Activated naive CD4-positive, alpha-beta T cell treated with anti-CD3 and anti-CD28 coated beads, Interleukin-2, amount 50 U/mL, for 24 hours (primary cell): ENCODE measurements around the gene PREP.

Experiments used
- H3K27ac Mint-ChIP-seq: one replicate; pipeline ENCODE4 v1.8.0; 2021; ENCODE audit warnings: mild to moderate bottlenecking, mixed read lengths
- H3K27me3 Mint-ChIP-seq: one replicate; pipeline ENCODE4 v1.8.0; 2021; ENCODE audit warnings: mixed read lengths
- H3K36me3 Mint-ChIP-seq: one replicate; pipeline ENCODE4 v1.8.0; 2021; ENCODE audit warnings: mixed read lengths
- H3K4me1 Mint-ChIP-seq: one replicate; pipeline ENCODE4 v1.8.0; 2021; ENCODE audit warnings: mixed read lengths
- H3K4me3 Mint-ChIP-seq: one replicate; pipeline ENCODE4 v1.8.0; 2021; ENCODE audit warnings: mild to moderate bottlenecking, mixed read lengths
- H3K9me3 Mint-ChIP-seq: one replicate; pipeline ENCODE4 v1.8.0; 2021; ENCODE audit warnings: mixed read lengths

PREP gene

DNA sequence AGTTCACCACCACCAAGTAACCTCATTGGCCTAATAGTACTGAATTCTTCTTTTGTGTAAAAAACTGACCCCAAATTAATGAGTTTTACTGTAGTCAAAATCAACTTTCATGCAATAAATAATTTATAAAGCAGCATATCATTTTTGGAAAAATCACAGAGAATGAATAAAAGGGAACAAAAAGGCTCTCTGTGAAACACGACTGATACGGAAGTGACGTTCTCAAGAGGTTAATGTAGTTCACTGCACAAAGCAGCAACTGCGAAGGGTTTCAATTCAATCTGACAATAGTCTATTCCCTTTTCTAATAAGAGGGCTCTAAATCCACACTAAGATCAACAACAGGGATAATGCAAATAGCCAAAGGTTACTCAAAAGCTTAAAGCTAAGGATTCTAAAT, 70.3 kb downstream of the PREP start:
- Mint-ChIP-seq H3K36me3 (peaks cover 33% of the 10 kb centered on the region), H3K4me3 (no peak overlapping the region), H3K4me1 (no peaks in the 10 kb centered on the region), H3K27me3 (no peaks in the 10 kb centered on the region), H3K9me3 (no peaks in the 10 kb centered on the region), H3K27ac (no peak overlapping the region)

GRCh38 chr6:105331927-105332326, 71.0 kb downstream of the PREP start:
- H3K27me3 Mint-ChIP-seq, result no peaks in the 10 kb centered on the region
- H3K27ac Mint-ChIP-seq, result no peak overlapping the region
- H3K4me3 Mint-ChIP-seq, result no peak overlapping the region
- no peaks in the 10 kb centered on the region for H3K4me1 Mint-ChIP-seq
- H3K9me3 Mint-ChIP-seq, result no peaks in the 10 kb centered on the region
- H3K36me3 Mint-ChIP-seq, result peaks cover 29% of the 10 kb centered on the region

DNA sequence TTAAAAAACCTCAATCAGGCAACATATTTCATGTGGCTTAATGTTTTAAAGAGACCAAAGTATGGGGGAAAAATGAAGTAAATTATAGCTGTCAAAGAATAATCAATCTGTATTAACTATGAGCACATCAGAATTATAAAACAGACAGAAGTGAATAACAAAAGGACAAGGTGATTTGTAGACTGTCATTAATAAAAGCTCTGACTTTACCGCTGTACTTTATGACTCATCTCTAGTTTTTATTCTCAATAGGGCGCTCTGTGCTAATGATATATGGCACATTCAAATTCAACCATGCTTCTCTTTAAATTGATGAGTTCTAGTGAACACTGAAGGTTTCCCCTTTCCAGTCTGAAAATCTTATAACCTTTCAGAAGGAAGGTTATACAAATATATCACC, 72.0 kb downstream of the PREP start:
- peaks cover 30% of the 10 kb centered on the region for H3K36me3 Mint-ChIP-seq
- H3K4me1 Mint-ChIP-seq, result no peaks in the 10 kb centered on the region
- no peaks in the 10 kb centered on the region for H3K27me3 Mint-ChIP-seq
- no peak overlapping the region for H3K27ac Mint-ChIP-seq
- H3K9me3 Mint-ChIP-seq, result no peaks in the 10 kb centered on the region
- H3K4me3 Mint-ChIP-seq, result no peak overlapping the region

- Mint-ChIP-seq H3K9me3 (no peaks in the 10 kb centered on the region), H3K36me3 (peaks cover 33% of the 10 kb centered on the region), H3K27me3 (no peaks in the 10 kb centered on the region), H3K4me1 (no peaks in the 10 kb centered on the region), H3K27ac (no peak overlapping the region), H3K4me3 (no peak overlapping the region)
Measured at GRCh38 chr6:105330364-105330763, 72.5 kb downstream of the PREP start.

DNA sequence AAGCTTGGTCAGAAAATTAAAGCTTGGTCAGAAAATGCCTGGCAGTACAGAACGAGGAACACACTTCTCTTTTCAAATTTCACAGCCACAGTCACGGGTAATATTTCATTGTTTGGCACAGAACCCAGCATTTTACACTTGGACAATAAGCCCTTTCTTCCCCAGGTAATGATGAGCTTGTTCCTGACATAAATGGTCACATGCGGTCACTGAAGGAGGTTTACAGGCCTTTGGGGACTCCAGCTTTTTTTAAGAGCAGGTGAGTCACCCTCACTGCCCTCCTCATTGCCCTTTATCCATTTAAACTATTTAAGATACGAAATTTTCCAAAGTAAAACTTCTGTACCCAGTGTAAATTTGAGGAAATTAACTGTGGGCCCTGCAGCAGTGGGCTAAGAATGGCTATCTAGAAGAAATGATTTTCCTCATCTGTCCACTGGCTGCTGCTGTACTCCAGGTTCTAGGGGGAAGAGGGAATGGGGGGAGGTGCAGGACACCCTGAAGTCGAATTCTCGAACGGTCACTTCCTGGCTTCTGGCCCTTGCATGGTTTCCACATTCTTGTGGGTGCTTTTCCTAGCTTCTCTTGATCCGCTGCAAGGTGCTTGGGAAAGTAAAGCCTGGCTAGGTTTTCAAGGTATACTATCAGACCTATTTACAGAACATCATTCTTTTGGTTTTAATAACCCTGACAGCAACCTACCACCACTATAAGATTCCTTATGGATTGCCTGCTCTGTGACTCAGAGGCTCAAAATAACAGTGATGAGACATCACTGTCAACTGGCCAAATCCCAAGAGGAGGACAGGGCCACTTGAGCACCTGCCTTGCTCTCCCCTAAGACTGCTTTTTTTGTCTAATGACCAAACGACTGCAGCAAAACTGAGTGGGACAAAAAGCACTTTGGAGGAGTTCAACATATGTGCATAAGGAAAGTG, 75.8 kb downstream of the PREP start:
- Mint-ChIP-seq H3K4me3 (no peak overlapping the region), H3K4me1 (no peaks in the 10 kb centered on the region), H3K36me3 (peaks cover 33% of the 10 kb centered on the region), H3K9me3 (no peaks in the 10 kb centered on the region), H3K27me3 (no peaks in the 10 kb centered on the region), H3K27ac (no peak overlapping the region)

GRCh38 chr6:105326216-105326615, 76.7 kb downstream of the PREP start:
- Mint-ChIP-seq H3K4me1 (no peaks in the 10 kb centered on the region), H3K27ac (no peak overlapping the region), H3K4me3 (no peak overlapping the region), H3K27me3 (no peaks in the 10 kb centered on the region), H3K36me3 (peaks cover 35% of the 10 kb centered on the region), H3K9me3 (no peaks in the 10 kb centered on the region)

DNA sequence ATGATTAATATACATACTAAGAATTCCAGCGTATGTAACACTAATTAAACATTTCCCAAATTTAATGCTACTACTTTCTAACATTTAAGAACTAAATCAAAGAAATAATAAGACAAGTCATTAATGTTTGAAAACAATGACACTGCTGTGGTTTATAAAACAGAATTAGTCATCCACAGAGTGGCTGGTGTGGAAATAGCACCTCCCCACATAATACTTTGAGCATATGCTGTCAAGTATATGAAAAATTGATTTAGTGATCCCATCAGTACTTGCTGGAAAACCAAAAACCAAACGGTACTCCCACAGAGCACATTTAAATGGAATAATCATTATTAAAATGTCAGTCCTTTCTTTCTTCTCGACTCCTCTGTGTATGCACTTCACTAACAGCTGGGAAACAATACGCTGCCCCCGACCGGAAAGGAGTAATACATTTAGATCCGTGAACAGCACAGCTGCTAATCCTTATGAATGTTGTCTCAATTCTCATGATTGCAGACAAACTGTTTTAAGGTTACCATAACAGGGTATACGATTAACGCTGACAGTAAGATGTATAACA, 78.4 kb downstream of the PREP start:
- H3K27me3 Mint-ChIP-seq, result no peaks in the 10 kb centered on the region
- peaks cover 23% of the 10 kb centered on the region for H3K36me3 Mint-ChIP-seq

GRCh38 chr6:105322499-105323225, 80.2 kb downstream of the PREP start:
- Mint-ChIP-seq H3K27me3 (no peaks in the 10 kb centered on the region), H3K4me1 (no peaks in the 10 kb centered on the region), H3K9me3 (no peaks in the 10 kb centered on the region), H3K36me3 (peaks cover 23% of the 10 kb centered on the region), H3K27ac (no peak overlapping the region), H3K4me3 (no peak overlapping the region)

More for the DNA sequence above, 78.4 kb downstream of the PREP start:
- no peaks in the 10 kb centered on the region for H3K9me3 Mint-ChIP-seq
- no peaks in the 10 kb centered on the region for H3K4me1 Mint-ChIP-seq
- no peak overlapping the region for H3K4me3 Mint-ChIP-seq
- no peak overlapping the region for H3K27ac Mint-ChIP-seq

GRCh38 chr6:105321728-105322127, 81.2 kb downstream of the PREP start:
- Mint-ChIP-seq H3K27me3 (no peaks in the 10 kb centered on the region), H3K36me3 (peaks cover 26% of the 10 kb centered on the region), H3K27ac (no peak overlapping the region), H3K4me3 (no peak overlapping the region), H3K4me1 (no peaks in the 10 kb centered on the region), H3K9me3 (no peaks in the 10 kb centered on the region)

- Mint-ChIP-seq H3K9me3 (no peaks in the 10 kb centered on the region), H3K36me3 (peaks cover 26% of the 10 kb centered on the region), H3K4me1 (no peaks in the 10 kb centered on the region), H3K27ac (no peak overlapping the region), H3K27me3 (no peaks in the 10 kb centered on the region), H3K4me3 (no peak overlapping the region)
Measured at GRCh38 chr6:105321207-105321606, 81.7 kb downstream of the PREP start.

DNA sequence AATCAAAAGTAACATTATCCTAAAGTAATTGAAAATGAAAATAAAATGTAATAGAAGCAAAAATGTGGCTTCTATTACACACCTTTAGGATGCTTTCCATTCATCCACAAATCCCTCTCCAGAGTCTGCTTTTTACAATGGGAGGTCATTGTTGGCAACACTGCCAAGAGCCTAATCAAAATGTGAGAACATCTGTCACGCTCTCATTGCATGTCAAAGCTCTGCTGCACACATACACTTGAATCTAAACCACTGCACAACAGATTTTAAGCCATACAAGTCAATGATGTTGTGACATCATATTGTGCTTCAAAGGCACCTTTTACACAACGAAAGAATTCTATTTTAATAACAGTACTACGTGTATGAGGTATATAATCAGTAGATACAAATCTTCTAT, 82.1 kb downstream of the PREP start:
- Mint-ChIP-seq H3K36me3 (peaks cover 29% of the 10 kb centered on the region), H3K27me3 (no peaks in the 10 kb centered on the region), H3K4me1 (no peaks in the 10 kb centered on the region), H3K9me3 (no peaks in the 10 kb centered on the region), H3K4me3 (no peak overlapping the region), H3K27ac (no peak overlapping the region)

DNA sequence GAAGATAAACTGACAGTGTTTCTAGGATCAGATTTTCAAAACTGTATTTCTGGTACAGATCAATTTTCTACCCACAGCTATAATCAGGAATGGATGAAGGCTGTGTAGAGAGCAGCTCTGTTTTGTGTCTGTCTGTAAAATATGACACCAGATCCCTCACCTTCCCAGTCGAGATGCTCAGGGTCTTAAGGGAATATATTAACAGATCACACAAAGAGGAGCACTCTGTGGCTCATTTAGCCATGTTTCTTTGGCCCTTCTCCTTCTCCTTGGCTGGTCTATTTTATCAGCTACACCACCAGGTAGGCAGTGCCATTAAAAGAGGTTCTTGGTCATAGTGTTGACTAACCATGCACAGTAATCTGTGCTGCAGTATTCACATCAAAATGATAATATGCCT, 82.6 kb downstream of the PREP start:
- no peaks in the 10 kb centered on the region for H3K9me3 Mint-ChIP-seq
- H3K36me3 Mint-ChIP-seq, result peaks cover 26% of the 10 kb centered on the region
- H3K4me3 Mint-ChIP-seq, result no peak overlapping the region
- no peak overlapping the region for H3K27ac Mint-ChIP-seq
- no peaks in the 10 kb centered on the region for H3K27me3 Mint-ChIP-seq
- no peaks in the 10 kb centered on the region for H3K4me1 Mint-ChIP-seq

DNA sequence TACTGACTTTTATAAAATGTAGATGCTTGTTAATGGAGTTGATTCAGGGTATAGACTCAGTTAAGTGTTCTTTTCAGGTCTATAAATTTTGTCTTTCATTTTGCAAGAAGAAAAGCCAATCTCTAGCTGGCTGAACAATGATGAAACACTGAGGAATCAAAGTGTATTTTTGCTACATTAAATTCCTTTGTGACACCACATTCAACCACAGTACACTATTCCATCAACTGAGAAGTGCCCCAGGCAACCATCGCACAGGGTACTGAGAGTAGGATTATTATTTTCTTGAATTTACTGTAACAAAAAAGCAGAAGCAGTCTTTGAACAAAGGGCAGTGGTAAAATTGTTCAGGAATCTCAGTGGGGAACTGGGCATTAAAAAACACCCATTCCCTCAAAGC, 83.6 kb downstream of the PREP start:
- no peaks in the 10 kb centered on the region for H3K4me1 Mint-ChIP-seq
- peaks cover 25% of the 10 kb centered on the region for H3K36me3 Mint-ChIP-seq
- no peaks in the 10 kb centered on the region for H3K27me3 Mint-ChIP-seq
- no peaks in the 10 kb centered on the region for H3K9me3 Mint-ChIP-seq
- no peak overlapping the region for H3K27ac Mint-ChIP-seq
- no peak overlapping the region for H3K4me3 Mint-ChIP-seq

DNA sequence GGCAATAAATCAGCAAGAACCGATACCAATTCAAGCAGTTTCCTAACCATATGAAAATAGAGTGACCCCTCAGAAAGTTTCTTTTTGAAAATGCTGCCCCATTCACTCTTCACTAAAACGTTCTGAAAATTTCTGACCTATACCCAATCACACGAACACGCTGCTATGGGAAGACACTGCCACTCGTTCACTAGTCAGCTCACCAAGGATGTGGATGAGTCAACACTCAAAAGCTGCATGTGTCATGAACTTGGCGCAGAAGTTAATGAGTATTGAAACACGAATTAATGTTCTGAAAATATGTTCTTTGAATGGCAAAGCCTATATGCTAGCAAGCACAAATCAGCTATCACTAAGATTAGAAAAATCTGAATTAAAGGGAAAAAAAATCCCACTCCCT, 84.2 kb downstream of the PREP start:
- H3K4me3 Mint-ChIP-seq, result no peak overlapping the region
- no peaks in the 10 kb centered on the region for H3K9me3 Mint-ChIP-seq
- H3K4me1 Mint-ChIP-seq, result no peaks in the 10 kb centered on the region
- H3K27ac Mint-ChIP-seq, result no peak overlapping the region
- no peaks in the 10 kb centered on the region for H3K27me3 Mint-ChIP-seq
- peaks cover 25% of the 10 kb centered on the region for H3K36me3 Mint-ChIP-seq

- Mint-ChIP-seq H3K4me3 (no peak overlapping the region), H3K27ac (no peak overlapping the region), H3K27me3 (no peaks in the 10 kb centered on the region), H3K9me3 (no peaks in the 10 kb centered on the region), H3K4me1 (no peaks in the 10 kb centered on the region), H3K36me3 (peaks cover 24% of the 10 kb centered on the region)
Measured at GRCh38 chr6:105317607-105318533, 85.0 kb downstream of the PREP start.
